RWPE2 (cell line): ENCODE results near the gene WHRN.

Experiments used
- ATAC-seq: fragments of 200-7000 bp; cut with Tn5 transposase; 3 replicates; pipeline ENCODE4 v1.9.1; 2021; ENCODE audit warnings: low read depth
- DNase-seq: peaks from one replicate; pipeline ENCODE4 v3.0.0-alpha.2; 2020; ENCODE audit warnings: low spot score
- H3K27ac ChIP-seq: fragments of 450-650 bp; 2 replicates; pipeline ENCODE4 v1.5.1; 2017; ENCODE audit warnings: mild to moderate bottlenecking; ENCODE audit not compliant: poor library complexity, severe bottlenecking
- H3K27me3 ChIP-seq: fragments of 250-450 bp; sonication (Bioruptor Pico); 2 replicates; pipeline ENCODE4 v1.5.1; 2021; ENCODE audit warnings: mild to moderate bottlenecking, moderate library complexity; ENCODE audit not compliant: insufficient read depth, poor library complexity, severe bottlenecking
- H3K36me3 ChIP-seq: fragments of 250-450 bp; sonication (Bioruptor Pico); 2 replicates; pipeline ENCODE4 v1.5.1; 2020; ENCODE audit warnings: low read depth, mild to moderate bottlenecking, moderate library complexity
- H3K4me1 ChIP-seq: fragments of 250-450 bp; sonication (Bioruptor Pico); 2 replicates; pipeline ENCODE4 v1.5.1; 2021; ENCODE audit warnings: mild to moderate bottlenecking, moderate library complexity; ENCODE audit not compliant: insufficient read depth, poor library complexity, severe bottlenecking
- H3K4me3 ChIP-seq: fragments of 250-450 bp; sonication (Bioruptor Pico); 2 replicates; pipeline ENCODE4 v1.5.1; 2021; ENCODE audit warnings: mild to moderate bottlenecking, moderate library complexity; ENCODE audit not compliant: severe bottlenecking
- H3K9me3 ChIP-seq: fragments of 250-450 bp; sonication (Bioruptor Pico); 2 replicates; pipeline ENCODE4 v1.5.1; 2021; ENCODE audit warnings: mild to moderate bottlenecking, moderate library complexity; ENCODE audit not compliant: severe bottlenecking
- CTCF ChIP-seq: fragments of 450-650 bp; IDR thresholded peaks from one replicate; pipeline ENCODE4 v1.5.1; 2017; ENCODE audit warnings: mild to moderate bottlenecking, moderate library complexity; ENCODE audit not compliant: poor library complexity, severe bottlenecking

WHRN gene

GRCh38 chr9:114356792-114357191, 148.5 kb downstream of the WHRN start:
- H3K36me3 ChIP-seq: peaks cover 17% of the 10 kb centered on the region
- no peak for TF ChIP-seq CTCF
- H3K27ac ChIP-seq: no peak overlapping the region
- ATAC-seq (no peak), DNase-seq (no peak)
- H3K27me3 ChIP-seq: no peaks in the 10 kb centered on the region
- no peaks in the 10 kb centered on the region for H3K4me1 ChIP-seq
- H3K4me3 ChIP-seq: no peak overlapping the region
- H3K9me3 ChIP-seq: no peaks in the 10 kb centered on the region

GRCh38 chr9:114355821-114356220, 149.5 kb downstream of the WHRN start:
- H3K36me3 ChIP-seq: peaks cover 8% of the 10 kb centered on the region
- no peak for TF ChIP-seq CTCF
- no peaks in the 10 kb centered on the region for H3K9me3 ChIP-seq
- ATAC-seq: no peak
- DNase-seq: no peak
- H3K4me3 ChIP-seq: no peak overlapping the region
- no peaks in the 10 kb centered on the region for H3K27me3 ChIP-seq
- no peaks in the 10 kb centered on the region for H3K4me1 ChIP-seq
- H3K27ac ChIP-seq: no peak overlapping the region
